GM19397 (cell line): ENCODE data around the gene YEATS4.

Experiments
- ATAC-seq: cut with Tn5 transposase; IDR thresholded peaks from one replicate; pipeline ENCODE4 v1.9.1; 2021; ENCODE audit warnings: mild to moderate bottlenecking, moderate library complexity; ENCODE audit not compliant: unreplicated experiment

Gene YEATS4

GRCh38 chr12:69388371-69388770 is 28.8 kb downstream of the YEATS4 start:
- ATAC-seq: no peak

DNA sequence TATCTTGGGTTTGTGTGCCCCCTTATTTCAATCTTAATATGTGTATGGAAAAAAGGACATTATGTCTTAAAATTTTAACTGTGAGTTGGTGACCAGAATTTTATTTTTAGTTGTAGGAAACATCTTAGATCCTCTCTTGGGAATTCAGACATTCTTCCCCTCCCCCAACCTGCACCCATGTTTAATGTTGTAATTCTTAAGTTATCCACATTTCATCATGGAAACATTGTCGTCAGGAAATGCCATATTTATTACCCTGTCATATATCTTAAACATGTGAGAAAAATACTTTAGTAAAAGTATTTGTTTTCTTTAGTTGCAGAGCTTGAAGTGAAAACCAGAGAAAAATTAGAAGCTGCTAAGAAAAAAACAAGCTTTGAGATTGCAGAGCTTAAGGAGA is 30.3 kb downstream of the YEATS4 start:
- no peak for ATAC-seq

DNA sequence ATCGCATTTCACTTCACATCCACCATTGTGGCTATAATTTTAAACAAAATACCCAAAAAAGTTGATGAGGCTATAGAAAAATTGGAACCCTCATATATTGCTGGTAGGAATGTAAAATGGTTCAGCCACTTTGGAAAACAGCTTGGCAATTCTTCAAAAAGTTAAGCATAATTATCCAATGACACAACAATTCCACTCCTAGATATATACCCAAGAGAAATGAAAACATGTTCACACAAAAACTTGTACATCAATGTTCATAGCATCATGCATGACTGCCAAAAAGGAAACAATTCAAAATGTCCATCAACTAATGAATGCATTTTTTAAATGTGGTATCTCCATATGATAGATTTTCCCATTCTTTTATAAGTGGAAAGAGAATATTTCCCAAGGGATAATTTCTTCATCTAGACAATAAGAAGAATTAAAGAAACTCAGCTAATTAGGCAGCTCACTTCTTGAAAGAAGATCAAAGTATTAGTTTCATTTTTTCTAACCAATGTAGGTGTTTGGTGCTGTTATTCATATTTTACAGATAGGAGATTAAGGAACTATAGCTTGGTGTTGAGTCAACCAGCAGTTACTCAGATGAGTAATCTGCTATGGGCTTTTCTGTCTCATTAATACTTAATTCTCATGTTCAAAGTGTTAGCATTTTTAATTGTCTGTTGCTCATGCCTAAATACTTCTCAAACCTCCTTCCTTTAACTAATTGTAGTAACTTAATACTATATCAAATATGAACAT is 32.8 kb downstream of the YEATS4 start:
- ATAC-seq: no peak

DNA sequence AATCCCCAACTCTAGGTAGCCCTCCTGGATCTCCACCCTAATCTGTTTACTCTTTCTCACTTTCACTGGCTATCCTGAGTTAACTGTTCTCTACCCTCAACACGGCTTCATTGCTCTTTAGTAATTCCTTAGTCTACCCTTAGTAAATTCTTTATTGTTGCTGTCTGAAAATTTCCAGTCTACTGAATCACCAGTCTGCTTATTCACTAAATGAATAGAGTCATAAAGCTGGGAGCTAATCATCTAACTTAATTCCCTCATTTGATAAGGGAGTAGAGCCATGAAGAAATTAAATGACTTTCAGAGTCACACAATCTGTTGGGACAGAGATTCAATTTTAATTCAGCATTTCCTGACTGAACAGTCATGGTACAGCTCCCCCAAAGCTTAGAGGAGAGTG is 36.5 kb downstream of the YEATS4 start:
- no peak for ATAC-seq

- no peak for ATAC-seq
These were observed 37.4 kb downstream of the YEATS4 start for GRCh38 chr12:69396963-69397362.

- no peak for ATAC-seq
These were observed 38.4 kb downstream of the YEATS4 start for GRCh38 chr12:69397978-69398377.

GRCh38 chr12:69401940-69402339 is 42.4 kb downstream of the YEATS4 start:
- no peak for ATAC-seq

DNA sequence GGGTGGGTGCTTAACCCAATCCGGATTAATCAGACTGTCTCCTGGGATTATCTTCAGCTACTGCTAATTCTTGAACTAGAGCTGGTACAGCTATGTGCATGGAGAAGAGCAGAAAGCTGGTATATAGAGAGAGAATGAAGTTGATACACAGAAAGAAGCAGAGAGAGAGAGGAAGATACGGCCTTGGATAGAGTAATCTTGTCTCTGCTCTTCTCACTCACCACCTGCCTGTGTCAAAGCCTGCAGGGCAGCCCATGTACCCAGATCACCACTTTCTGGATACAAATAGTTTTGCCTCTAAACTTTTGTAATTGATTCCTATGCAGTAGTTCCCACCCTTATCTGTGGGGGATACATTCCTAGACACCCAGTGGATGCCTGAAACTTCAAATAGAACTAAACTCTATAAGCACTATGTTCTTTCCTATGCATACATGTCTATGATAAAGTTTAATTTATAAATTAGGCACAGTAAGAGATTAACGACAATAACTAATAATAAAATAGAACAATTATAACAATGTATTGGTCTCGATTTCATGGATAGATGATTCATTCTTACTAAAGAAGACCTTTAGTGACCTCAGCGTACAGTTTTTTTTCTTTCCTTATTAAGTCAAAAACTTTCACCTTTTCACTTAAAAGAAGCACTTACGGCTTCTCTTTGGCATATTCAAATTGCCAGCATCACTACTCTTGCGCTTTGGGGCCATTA is 45.5 kb downstream of the YEATS4 start:
- no peak for ATAC-seq

DNA sequence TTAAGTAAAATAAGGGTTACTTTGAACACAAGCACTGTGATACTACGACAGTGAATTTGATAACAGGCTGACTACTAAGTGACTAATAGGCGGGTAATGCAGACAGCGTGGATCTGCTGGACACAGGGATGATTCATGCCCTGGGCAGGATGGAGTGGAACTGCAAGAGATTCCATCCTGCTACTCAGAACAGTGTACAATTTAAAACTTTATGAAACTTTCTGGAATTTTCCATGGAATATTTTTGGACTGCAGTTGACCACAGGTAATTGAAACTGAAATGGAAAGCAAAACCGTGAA is 46.0 kb downstream of the YEATS4 start:
- ATAC-seq: no peak

GRCh38 chr12:69406217-69406616 is 46.7 kb downstream of the YEATS4 start:
- ATAC-seq: no peak

- no peak for ATAC-seq
These were observed 51.0 kb downstream of the YEATS4 start for GRCh38 chr12:69410571-69410970.

DNA sequence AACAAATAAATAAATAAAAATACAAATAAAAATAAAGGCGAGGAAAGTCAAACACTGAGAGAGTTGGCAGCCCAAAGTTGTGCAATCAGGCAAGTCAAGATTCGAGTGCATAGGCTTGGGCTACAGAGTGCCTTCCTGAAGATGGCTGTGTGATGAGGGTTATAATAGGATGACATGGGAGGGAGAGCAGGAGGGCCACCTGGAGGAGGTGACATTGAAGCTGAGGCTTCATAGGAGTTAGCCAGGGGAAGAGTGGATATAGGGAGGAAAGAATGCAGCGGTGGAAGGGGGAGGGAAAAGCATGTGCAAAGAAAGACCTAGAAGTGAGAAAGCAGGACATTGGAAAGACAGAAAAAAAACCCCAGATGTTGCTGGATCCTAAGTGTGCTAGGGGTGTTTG is 53.1 kb downstream of the YEATS4 start:
- no peak for ATAC-seq

- ATAC-seq: no peak
These were observed 56.1 kb downstream of the YEATS4 start for GRCh38 chr12:69415471-69416275.

GRCh38 chr12:69417231-69417630 is 57.7 kb downstream of the YEATS4 start:
- no peak for ATAC-seq

- no peak for ATAC-seq
These were observed 58.2 kb downstream of the YEATS4 start for GRCh38 chr12:69417741-69418167.

DNA sequence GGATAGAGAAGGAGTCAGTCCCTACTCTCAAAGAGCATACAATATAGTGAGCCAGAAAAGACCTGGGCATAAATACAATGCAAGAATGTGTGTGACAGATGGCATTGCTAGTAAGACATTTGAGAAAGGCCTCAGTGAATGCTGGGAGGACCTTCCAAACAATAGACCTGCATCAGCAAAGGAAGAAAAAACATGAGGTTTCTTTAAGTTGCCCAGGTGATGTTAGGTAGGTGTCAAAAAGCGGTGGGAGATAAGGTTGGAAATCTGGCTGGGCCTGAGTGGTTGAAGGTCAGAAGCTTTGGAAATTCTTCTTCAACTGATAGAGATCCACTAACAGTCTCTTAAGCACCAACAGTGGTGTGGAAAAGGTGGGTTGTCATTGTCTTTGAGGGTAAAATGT is 60.2 kb downstream of the YEATS4 start:
- no peak for ATAC-seq

- no peak for ATAC-seq
These were observed 62.0 kb downstream of the YEATS4 start for GRCh38 chr12:69421548-69421947.

- no peak for ATAC-seq
These were observed 63.7 kb downstream of the YEATS4 start for GRCh38 chr12:69423037-69423905.

DNA sequence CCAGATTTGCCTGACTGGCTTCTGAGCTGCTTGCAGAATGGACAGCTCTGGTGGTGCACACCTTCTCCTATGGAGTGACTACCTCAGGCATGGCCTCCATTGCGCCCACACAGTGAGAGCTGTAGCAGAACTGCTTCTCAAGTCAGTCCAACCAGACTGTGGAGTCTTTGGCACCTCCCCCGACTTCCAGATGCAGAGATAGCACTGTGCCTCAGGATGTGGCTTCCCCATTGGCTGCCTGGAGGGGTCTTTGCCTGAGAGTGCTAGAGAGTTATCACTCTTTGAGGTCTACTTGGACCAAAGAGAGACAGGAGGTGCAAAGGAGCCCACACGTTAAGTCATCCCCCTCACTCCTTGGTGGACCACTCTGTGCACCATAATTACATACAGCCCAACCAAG is 65.9 kb downstream of the YEATS4 start:
- no peak for ATAC-seq

DNA sequence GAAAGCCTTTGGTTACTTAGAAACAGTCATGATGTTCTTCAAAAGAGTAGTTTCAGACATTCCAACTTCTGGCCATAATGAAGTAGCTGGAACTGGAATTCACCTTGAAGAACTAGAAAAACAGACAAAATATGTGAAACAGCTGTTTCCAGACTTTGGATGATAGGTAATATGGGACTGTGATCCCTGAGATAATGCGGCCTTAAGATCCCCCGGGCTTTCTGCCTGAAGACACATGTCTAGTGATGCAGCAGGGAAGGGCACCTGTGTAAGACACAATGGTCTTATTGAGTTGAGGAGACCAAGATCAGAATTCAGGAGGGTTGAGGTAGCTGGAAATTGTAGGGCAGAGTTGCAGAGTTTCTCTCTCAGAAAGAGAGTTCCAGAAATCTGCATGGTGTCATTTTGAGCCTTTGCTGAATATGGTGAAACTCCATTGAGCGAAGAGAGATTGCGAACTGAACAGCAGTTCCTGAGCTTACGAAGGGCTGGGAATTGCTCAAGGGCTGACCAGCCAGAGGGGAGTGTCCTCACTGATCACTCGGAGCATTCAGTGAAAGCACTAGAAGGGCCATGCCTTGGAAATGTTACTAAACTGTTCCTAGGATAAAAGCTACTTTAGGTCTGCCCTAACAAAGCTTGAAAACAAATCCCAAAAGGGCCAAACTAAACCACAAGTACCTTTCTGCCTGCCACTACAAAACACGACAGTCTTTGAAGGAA is 69.0 kb downstream of the YEATS4 start:
- no peak for ATAC-seq
